ENCODE results near the gene C9orf50. TPM values are rescaled to one million over a fixed set of nuclear protein-coding genes. Genes with fewer than 3 reads are reported as not detected.

Gene C9orf50
- total RNA-seq, 1 experiment from 2014 or later = not detected

- peaks cover 4% of the 10 kb centered on the region; the same call in 1 of the 2 replicates for H3K36me3 ChIP-seq (ENCODE audit: control insufficient read depth, insufficient read depth, low read length)
- in situ Hi-C loops (cut with HindIII; ENCODE audit: low pct_unique_long_range_greater_than_20kb, low sequenced_read_pairs) = no loop called here
- H3K27me3 ChIP-seq (ENCODE audit: control insufficient read depth, insufficient read depth, low read length) = no peaks in the 10 kb centered on the region
- BruUV-seq (replicated peaks) = no TSS peak
- intact Hi-C loops (cut with micrococcal nuclease; ENCODE audit: unreplicated experiment) = no loop called here
- H3K27ac ChIP-seq (ENCODE audit: low read length) = no peak overlapping the region
- ATAC-seq = peak; percentile 47
- POLR2A ChIA-PET = no interaction called here
- no peak overlapping the region for H3K4me3 ChIP-seq (ENCODE audit: low read depth in 2 of 2, low read length in 2 of 2)
- DNase-seq (ENCODE audit: low read depth, low spot score) = no peak
- H3K9me3 ChIP-seq (ENCODE audit: control insufficient read depth, insufficient read depth, low read depth, low read length) = no peaks in the 10 kb centered on the region
- H3K4me1 ChIP-seq (ENCODE audit: control insufficient read depth, insufficient read depth, low read length) = peaks cover 20% of the 10 kb centered on the region
- CTCF ChIA-PET = interaction anchor here (0.5 to 1.7 kb wide), 11 partner anchors 15 to 492 kb away, joined by 3 to 13 read pairs (median 3); no protein-coding TSS in a partner anchor
- TF ChIP-seq SIN3A (IDR thresholded peaks at IDR 0.05; ENCODE audit: borderline replicate concordance, insufficient read depth, low read depth, low read length) = no peak
- TF ChIP-seq CTCF (IDR thresholded peaks at IDR 0.05) = peak; percentile 88
Observed at GRCh38 chr9:129624168-129624759, 3.4 kb upstream of the C9orf50 start.

GRCh38 chr9:129623331-129623730, 2.4 kb upstream of the C9orf50 start:
- ChIA-PET POLR2A (no interaction called here), CTCF (interaction anchor here (0.6 to 1.3 kb wide), 4 partner anchors 10 to 484 kb away, joined by 4 to 13 read pairs (median 5); no protein-coding TSS in a partner anchor)
- in situ Hi-C loops (cut with HindIII; ENCODE audit: low pct_unique_long_range_greater_than_20kb, low sequenced_read_pairs) = no loop called here
- DNase-seq (ENCODE audit: low read depth, low spot score) (no peak), ATAC-seq (no peak)
- Histone ChIP-seq H3K4me3 (ENCODE audit: low read depth in 2 of 2, low read length in 2 of 2) (no peak overlapping the region), H3K9me3 (ENCODE audit: control insufficient read depth, insufficient read depth, low read depth, low read length) (no peaks in the 10 kb centered on the region), H3K27ac (ENCODE audit: low read length) (no peak overlapping the region), H3K4me1 (ENCODE audit: control insufficient read depth, insufficient read depth, low read length) (peaks cover 13% of the 10 kb centered on the region), H3K36me3 (ENCODE audit: control insufficient read depth, insufficient read depth, low read length) (peaks cover 4% of the 10 kb centered on the region; the same call in 1 of the 2 replicates), H3K27me3 (ENCODE audit: control insufficient read depth, insufficient read depth, low read length) (no peaks in the 10 kb centered on the region)
- BruUV-seq (replicated peaks) = no TSS peak
- intact Hi-C loops (cut with micrococcal nuclease; ENCODE audit: unreplicated experiment) = no loop called here
- TF ChIP-seq TCF7L2 (IDR thresholded peaks at IDR 0.05; ENCODE audit: low read depth, low read length) = no peak
- no peak for TF ChIP-seq CTCF (IDR thresholded peaks at IDR 0.05)
- TF ChIP-seq POLR2AphosphoS5 (IDR thresholded peaks at IDR 0.05; ENCODE audit: low read depth, low read length) = no peak
- TF ChIP-seq SIN3A (IDR thresholded peaks at IDR 0.05; ENCODE audit: borderline replicate concordance, insufficient read depth, low read depth, low read length) = no peak
- TF ChIP-seq REST (IDR thresholded peaks at IDR 0.05; ENCODE audit: insufficient read depth in 1 of 2, low read depth in 2 of 2, low read length in 1 of 2) = no peak

Data from Panc1 (cell line).